ENCODE measurements around the gene LIG1.

LIG1 gene

DNA sequence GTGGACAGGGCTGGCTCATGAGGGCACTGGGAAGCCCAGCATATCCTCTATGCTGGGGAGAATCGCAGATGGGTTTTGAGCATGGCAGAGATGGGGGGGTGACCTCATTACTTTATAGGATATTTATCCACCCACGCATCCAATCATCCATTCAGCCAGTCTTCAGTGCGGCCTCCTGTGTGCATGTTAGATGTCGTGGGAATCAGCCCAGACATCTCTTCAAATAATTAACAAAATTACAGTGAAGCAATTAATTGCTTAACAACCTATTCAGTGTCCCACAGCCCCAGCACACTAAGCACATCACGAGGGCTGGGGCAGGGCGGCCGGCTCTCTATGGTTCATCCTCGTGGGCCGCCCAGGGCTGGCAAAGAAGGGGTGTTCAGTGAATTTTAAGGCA, 21.6 kb downstream of the LIG1 start:
- DNase-seq (ENCODE audit: low read depth in 2 of 2), result no peak

DNA sequence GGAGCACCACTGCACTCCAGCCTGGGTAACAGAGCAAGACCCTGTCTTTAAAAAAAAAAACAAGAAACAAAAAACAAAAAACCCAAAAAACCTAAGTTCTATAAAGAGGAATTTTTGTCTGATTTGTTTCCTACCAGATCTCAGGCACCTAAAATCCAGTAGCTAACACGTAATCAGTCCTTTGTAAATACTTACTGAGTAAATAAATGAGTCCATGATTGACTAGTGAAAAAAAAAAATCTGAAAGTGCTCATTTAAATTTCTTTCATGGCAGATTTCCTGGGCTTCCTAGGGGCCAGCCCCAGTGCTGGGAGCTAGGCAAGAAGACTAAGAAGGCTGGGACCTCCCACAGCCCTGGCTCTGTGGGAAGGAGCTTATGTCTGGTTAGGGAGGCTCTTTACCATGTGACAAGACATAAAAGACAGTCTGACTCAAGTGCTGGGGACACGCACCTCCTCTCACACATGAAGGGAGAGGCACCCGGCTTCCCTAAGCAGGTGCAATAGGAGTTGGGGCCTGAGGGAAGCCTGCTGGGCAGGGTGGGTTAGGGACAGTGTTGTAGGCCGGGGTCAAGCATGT, 22.5 kb downstream of the LIG1 start:
- TF ChIP-seq, protein P1, sequence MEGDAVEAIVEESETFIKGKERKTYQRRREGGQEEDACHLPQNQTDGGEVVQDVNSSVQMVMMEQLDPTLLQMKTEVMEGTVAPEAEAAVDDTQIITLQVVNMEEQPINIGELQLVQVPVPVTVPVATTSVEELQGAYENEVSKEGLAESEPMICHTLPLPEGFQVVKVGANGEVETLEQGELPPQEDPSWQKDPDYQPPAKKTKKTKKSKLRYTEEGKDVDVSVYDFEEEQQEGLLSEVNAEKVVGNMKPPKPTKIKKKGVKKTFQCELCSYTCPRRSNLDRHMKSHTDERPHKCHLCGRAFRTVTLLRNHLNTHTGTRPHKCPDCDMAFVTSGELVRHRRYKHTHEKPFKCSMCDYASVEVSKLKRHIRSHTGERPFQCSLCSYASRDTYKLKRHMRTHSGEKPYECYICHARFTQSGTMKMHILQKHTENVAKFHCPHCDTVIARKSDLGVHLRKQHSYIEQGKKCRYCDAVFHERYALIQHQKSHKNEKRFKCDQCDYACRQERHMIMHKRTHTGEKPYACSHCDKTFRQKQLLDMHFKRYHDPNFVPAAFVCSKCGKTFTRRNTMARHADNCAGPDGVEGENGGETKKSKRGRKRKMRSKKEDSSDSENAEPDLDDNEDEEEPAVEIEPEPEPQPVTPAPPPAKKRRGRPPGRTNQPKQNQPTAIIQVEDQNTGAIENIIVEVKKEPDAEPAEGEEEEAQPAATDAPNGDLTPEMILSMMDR (IDR thresholded peaks at IDR 0.05; ENCODE audit: low read depth, low read length), result no peak
- DNase-seq (ENCODE audit: low read depth in 2 of 2), result no peak

More for the DNA sequence above, 21.6 kb downstream of the LIG1 start:
- no peak overlapping the region for H3K4me3 ChIP-seq (replicated peaks in 1 of 2; ENCODE audit: low read depth in 2 of 2, low read length in 2 of 2)
- TF ChIP-seq, protein P1 (IDR thresholded peaks at IDR 0.05; ENCODE audit: low read depth, low read length), result no peak

DNA sequence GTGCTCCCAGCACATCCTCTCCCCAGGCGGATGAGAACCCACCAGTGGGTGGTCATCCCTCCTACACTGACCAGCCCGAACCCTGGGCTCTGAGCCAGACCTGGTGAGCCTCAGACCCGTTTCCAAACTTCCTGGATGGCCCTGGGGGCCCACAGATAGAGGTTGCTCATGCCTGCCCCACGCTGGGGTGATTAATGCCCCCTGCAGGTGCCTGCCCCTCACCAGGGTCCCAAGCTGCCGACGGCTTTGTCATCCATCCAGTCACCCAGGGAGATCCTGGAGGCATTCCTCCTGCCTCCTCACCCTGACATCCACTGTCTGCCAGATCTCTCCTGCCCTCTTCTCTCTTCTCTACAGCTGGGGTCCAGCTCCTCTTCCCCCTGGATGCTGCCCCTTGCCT, 31.1 kb downstream of the LIG1 start:
- H3K4me3 ChIP-seq (replicated peaks in 1 of 2; ENCODE audit: low read depth in 2 of 2, low read length in 2 of 2), result no peak overlapping the region
- no peak for DNase-seq (ENCODE audit: low read depth in 2 of 2)
- TF ChIP-seq, protein P1 (IDR thresholded peaks at IDR 0.05; ENCODE audit: low read depth, low read length), result no peak

More for the DNA sequence above, 22.5 kb downstream of the LIG1 start:
- H3K4me3 ChIP-seq (replicated peaks in 1 of 2; ENCODE audit: low read depth in 2 of 2, low read length in 2 of 2), result no peak overlapping the region

DNA sequence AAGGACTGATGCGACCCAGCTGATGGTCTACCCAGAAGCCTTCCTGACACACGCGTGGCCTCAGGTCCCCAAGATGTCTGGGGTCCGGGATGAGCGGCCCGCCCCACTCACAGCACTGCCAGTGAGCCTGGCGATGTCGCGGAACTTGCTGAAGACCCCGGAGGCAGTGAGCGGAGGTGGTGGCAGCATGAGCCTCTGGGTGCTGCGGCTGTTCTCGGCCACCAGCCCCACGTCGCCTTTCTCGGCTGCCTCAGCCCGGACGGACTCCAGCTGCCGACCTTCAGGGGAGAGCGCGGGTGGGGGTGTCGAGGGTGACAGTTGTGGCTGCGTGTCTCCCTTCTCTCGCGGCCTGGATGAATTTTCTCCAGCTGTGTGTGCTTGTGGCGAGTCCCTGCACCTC, 32.7 kb downstream of the LIG1 start:
- TF ChIP-seq, protein P1 (IDR thresholded peaks at IDR 0.05; ENCODE audit: low read depth, low read length), result no peak
- no peak for DNase-seq (ENCODE audit: low read depth in 2 of 2)
- no peak overlapping the region for H3K4me3 ChIP-seq (replicated peaks in 1 of 2; ENCODE audit: low read depth in 2 of 2, low read length in 2 of 2)

DNA sequence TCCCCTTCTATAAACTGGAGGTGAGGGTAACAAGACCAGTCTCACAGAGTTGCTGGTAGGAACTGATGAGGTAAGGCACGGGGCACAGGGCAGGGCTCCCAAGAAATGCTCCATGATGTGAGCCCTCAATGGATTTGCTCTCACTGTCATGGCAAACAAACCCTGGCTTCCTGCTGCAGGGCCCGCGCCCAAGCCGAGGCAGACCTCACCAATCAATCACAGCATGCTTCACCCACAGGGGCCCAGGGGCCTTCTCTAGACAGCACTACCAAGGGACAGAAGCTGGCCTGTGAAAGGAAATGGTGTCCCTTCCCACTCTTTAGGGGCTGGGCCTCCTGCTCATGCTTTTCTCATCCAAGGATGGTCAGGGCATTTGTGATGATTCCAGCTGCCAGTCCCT, 33.6 kb downstream of the LIG1 start:
- no peak for DNase-seq (ENCODE audit: low read depth in 2 of 2)
- H3K4me3 ChIP-seq (replicated peaks in 1 of 2; ENCODE audit: low read depth in 2 of 2, low read length in 2 of 2), result no peak overlapping the region
- TF ChIP-seq, protein P1 (IDR thresholded peaks at IDR 0.05; ENCODE audit: low read depth, low read length), result no peak

DNA sequence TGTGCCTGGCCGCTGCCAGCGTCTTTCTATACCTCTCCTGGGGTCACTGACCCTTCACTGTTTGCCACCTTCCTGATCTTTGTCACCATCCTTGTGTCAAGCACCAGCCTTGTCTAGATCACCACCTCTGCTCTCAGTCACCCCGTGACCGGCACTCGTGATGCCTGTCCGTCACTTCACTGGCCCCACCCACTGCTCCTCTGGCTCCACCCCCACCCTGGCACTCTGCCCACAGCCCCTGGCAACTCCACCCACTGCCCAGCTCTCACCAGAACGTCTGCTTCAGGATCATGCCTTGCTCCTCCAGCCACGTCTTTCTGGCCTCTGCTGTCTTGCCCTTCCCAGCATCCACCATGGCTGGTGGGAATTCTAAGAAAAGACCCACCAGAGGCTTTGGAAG, 34.7 kb downstream of the LIG1 start:
- no peak overlapping the region for H3K4me3 ChIP-seq (replicated peaks in 1 of 2; ENCODE audit: low read depth in 2 of 2, low read length in 2 of 2)
- TF ChIP-seq, protein P1 (IDR thresholded peaks at IDR 0.05; ENCODE audit: low read depth, low read length), result no peak
- DNase-seq (ENCODE audit: low read depth in 2 of 2), result no peak

DNA sequence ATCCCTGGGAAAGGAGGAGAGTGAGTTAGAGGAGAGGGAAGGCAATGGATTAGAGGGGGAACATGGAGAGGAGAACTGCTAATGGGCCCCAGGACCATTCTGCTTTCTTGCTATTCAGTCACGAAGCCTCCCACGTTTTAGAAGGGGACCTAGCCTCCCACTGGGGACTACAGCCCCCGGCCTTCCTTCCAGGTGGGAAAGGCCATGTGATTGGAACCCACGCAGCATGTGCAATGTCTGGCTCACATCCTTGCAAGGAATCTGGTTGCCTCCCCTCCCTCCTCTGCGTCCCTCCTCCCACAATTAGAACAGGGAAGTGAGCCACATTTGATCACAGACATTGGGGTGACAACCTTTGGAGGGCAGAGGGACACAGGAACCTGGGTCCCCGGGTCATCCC, 37.0 kb downstream of the LIG1 start:
- TF ChIP-seq, protein P1 (IDR thresholded peaks at IDR 0.05; ENCODE audit: low read depth, low read length), result no peak
- no peak overlapping the region for H3K4me3 ChIP-seq (replicated peaks in 1 of 2; ENCODE audit: low read depth in 2 of 2, low read length in 2 of 2)
- DNase-seq (ENCODE audit: low read depth in 2 of 2), result no peak
